ENCODE results near the gene SORBS1. TPM values are rescaled to one million over a fixed set of nuclear protein-coding genes. Genes with fewer than 3 reads are reported as not detected.

The SORBS1 gene
- polyA plus RNA-seq, 1 donor from 2014 or later, result 39.5 TPM

DNA sequence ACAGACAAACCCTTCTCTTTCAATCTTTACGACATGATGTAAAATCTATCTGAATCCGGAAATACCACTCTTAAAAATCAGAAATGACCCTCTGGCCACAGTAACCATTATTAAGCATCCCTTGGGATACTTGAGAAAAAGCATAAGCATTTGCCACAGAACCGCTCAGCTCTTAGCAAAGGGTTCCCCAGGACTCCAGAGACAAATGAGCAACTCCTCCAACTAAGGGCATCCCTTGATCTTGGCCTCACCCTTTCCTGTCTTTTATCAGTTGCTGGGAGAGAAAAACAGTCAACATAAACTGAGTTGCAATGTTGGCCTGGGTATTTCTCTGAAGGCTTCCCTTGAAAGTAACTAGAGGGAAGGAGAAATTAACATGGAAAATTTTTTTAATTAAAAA lies 273.9 kb downstream of the SORBS1 start:
- Histone ChIP-seq H3K27me3 (ENCODE audit: insufficient read depth, low read depth, low read length) (peaks cover 28% of the 10 kb centered on the region), H3K79me2 (replicated peaks; ENCODE audit: insufficient read depth, low read length) (no peaks in the 10 kb centered on the region), H3K4me3 (ENCODE audit: low read length) (no peak overlapping the region), H3K9ac (ENCODE audit: low read length) (no peak overlapping the region), H2AFZ (ENCODE audit: low read depth, low read length) (no peak overlapping the region), H3K9me2 (ENCODE audit: insufficient read depth, low read length) (no peaks in the 10 kb centered on the region), H3K9me3 (ENCODE audit: low read length) (no peaks in the 10 kb centered on the region), H3F3A (ENCODE audit: insufficient read depth, low read length, poor library complexity, severe bottlenecking) (no peaks in the 10 kb centered on the region), H4K20me1 (ENCODE audit: insufficient read depth) (no peaks in the 10 kb centered on the region), H3K27ac (ENCODE audit: low read length) (no peak overlapping the region), H3K36me3 (ENCODE audit: insufficient read depth, low read length) (no peaks in the 10 kb centered on the region), H3K4me2 (ENCODE audit: low read length) (no peak overlapping the region)
- TF ChIP-seq TAF1 (IDR thresholded peaks at IDR 0.05; ENCODE audit: low read depth) (no peak), MXI1 (conservative IDR thresholded peaks at IDR 0.05; ENCODE audit: poor library complexity, severe bottlenecking) (no peak), EZH2 (IDR thresholded peaks at IDR 0.05; ENCODE audit: borderline replicate concordance, insufficient read depth, low read length, poor library complexity, severe bottlenecking) (no peak), EP300 (conservative IDR thresholded peaks at IDR 0.05; ENCODE audit: poor library complexity, severe bottlenecking) (no peak), POLR2AphosphoS5 (IDR thresholded peaks at IDR 0.05) (no peak), RAD21 (conservative IDR thresholded peaks at IDR 0.05) (no peak), SMC3 (conservative IDR thresholded peaks at IDR 0.05; ENCODE audit: poor library complexity) (no peak)
- TF ChIP-seq, protein P1, sequence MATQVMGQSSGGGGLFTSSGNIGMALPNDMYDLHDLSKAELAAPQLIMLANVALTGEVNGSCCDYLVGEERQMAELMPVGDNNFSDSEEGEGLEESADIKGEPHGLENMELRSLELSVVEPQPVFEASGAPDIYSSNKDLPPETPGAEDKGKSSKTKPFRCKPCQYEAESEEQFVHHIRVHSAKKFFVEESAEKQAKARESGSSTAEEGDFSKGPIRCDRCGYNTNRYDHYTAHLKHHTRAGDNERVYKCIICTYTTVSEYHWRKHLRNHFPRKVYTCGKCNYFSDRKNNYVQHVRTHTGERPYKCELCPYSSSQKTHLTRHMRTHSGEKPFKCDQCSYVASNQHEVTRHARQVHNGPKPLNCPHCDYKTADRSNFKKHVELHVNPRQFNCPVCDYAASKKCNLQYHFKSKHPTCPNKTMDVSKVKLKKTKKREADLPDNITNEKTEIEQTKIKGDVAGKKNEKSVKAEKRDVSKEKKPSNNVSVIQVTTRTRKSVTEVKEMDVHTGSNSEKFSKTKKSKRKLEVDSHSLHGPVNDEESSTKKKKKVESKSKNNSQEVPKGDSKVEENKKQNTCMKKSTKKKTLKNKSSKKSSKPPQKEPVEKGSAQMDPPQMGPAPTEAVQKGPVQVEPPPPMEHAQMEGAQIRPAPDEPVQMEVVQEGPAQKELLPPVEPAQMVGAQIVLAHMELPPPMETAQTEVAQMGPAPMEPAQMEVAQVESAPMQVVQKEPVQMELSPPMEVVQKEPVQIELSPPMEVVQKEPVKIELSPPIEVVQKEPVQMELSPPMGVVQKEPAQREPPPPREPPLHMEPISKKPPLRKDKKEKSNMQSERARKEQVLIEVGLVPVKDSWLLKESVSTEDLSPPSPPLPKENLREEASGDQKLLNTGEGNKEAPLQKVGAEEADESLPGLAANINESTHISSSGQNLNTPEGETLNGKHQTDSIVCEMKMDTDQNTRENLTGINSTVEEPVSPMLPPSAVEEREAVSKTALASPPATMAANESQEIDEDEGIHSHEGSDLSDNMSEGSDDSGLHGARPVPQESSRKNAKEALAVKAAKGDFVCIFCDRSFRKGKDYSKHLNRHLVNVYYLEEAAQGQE (IDR thresholded peaks at IDR 0.05; ENCODE audit: borderline replicate concordance), result no peak
- TF ChIP-seq, protein P2, sequence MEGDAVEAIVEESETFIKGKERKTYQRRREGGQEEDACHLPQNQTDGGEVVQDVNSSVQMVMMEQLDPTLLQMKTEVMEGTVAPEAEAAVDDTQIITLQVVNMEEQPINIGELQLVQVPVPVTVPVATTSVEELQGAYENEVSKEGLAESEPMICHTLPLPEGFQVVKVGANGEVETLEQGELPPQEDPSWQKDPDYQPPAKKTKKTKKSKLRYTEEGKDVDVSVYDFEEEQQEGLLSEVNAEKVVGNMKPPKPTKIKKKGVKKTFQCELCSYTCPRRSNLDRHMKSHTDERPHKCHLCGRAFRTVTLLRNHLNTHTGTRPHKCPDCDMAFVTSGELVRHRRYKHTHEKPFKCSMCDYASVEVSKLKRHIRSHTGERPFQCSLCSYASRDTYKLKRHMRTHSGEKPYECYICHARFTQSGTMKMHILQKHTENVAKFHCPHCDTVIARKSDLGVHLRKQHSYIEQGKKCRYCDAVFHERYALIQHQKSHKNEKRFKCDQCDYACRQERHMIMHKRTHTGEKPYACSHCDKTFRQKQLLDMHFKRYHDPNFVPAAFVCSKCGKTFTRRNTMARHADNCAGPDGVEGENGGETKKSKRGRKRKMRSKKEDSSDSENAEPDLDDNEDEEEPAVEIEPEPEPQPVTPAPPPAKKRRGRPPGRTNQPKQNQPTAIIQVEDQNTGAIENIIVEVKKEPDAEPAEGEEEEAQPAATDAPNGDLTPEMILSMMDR (IDR thresholded peaks at IDR 0.05; ENCODE audit: poor library complexity, severe bottlenecking), result no peak

DNA sequence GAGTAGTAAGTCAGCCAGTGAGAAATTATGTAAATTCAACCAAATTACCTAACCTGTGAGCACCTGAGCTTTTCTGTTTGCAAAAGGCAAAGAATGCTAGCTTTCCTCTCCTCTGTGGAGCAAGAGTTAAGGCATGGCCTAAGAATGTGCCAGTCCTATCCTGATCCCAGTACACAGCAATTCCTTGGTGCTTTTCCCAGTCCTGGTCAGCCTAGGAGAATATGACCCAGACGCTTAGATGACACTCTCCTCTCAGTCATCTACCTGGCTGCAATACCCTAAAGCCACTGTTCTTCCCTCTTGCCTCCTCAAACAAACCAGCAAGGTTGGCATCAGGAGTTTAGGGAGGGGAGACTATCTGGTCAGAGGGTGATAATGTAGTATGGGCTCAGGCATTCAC lies 274.5 kb downstream of the SORBS1 start:
- Histone ChIP-seq H3K9me3 (ENCODE audit: low read length) (no peaks in the 10 kb centered on the region), H3K27me3 (ENCODE audit: insufficient read depth, low read depth, low read length) (peaks cover 26% of the 10 kb centered on the region), H3K4me2 (ENCODE audit: low read length) (no peak overlapping the region), H3K27ac (ENCODE audit: low read length) (no peak overlapping the region), H2AFZ (ENCODE audit: low read depth, low read length) (no peak overlapping the region), H4K20me1 (ENCODE audit: insufficient read depth) (no peaks in the 10 kb centered on the region), H3K9me2 (ENCODE audit: insufficient read depth, low read length) (no peaks in the 10 kb centered on the region), H3F3A (ENCODE audit: insufficient read depth, low read length, poor library complexity, severe bottlenecking) (no peaks in the 10 kb centered on the region), H3K4me3 (ENCODE audit: low read length) (no peak overlapping the region), H3K36me3 (ENCODE audit: insufficient read depth, low read length) (no peaks in the 10 kb centered on the region), H3K79me2 (replicated peaks; ENCODE audit: insufficient read depth, low read length) (no peaks in the 10 kb centered on the region), H3K9ac (ENCODE audit: low read length) (no peak overlapping the region)
- TF ChIP-seq, protein P1 (IDR thresholded peaks at IDR 0.05; ENCODE audit: borderline replicate concordance), result no peak
- TF ChIP-seq TAF1 (IDR thresholded peaks at IDR 0.05; ENCODE audit: low read depth), result no peak
- TF ChIP-seq EZH2 (IDR thresholded peaks at IDR 0.05; ENCODE audit: borderline replicate concordance, insufficient read depth, low read length, poor library complexity, severe bottlenecking), result no peak
- TF ChIP-seq MXI1 (conservative IDR thresholded peaks at IDR 0.05; ENCODE audit: poor library complexity, severe bottlenecking), result no peak
- no peak for TF ChIP-seq RAD21 (conservative IDR thresholded peaks at IDR 0.05)
- TF ChIP-seq, protein P2 (IDR thresholded peaks at IDR 0.05; ENCODE audit: poor library complexity, severe bottlenecking), result no peak
- TF ChIP-seq EP300 (conservative IDR thresholded peaks at IDR 0.05; ENCODE audit: poor library complexity, severe bottlenecking), result no peak
- TF ChIP-seq POLR2AphosphoS5 (IDR thresholded peaks at IDR 0.05), result no peak
- no peak for TF ChIP-seq SMC3 (conservative IDR thresholded peaks at IDR 0.05; ENCODE audit: poor library complexity)

All from neural cell (in vitro differentiated cells).